ENCODE results near the gene ZC3H7A. TPM values are rescaled to one million over a fixed set of nuclear protein-coding genes. Genes with fewer than 3 reads are reported as not detected.

Gene ZC3H7A
- total and polyA plus RNA-seq, 8 donors = 20.0 to 39.6 (median 30.2) TPM

DNA sequence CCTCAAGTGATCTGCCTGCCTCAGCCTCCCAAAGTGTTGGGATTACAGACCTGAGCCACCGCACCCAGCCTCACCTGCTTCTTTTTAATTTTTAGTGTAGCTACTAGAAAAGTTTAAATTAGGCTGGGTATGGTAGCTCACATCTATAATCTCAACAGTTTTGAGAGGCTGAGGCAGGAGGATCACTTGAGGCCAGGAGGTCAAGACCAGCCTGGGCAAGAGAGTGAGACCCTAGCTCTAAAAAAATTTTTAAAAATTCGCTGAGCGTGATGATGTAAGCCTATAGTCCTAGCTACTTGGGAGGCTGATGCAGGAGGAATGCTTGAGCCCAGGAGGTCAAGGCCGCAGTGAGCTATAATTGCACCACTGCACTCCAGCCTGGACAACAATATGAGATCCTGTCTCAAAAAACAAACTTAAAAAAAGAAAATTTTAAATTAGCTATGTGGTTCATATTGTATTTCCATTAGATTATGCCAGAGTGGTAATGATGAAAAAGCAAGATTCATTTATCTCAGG lies 89.3 kb downstream of the ZC3H7A start:
- Histone ChIP-seq H3K9me3 (no peaks in the 10 kb centered on the region), H3K27ac (no peak overlapping the region), H3K36me3 (no peaks in the 10 kb centered on the region), H3K4me3 (no peak overlapping the region), H3K27me3 (no peaks in the 10 kb centered on the region), H3K4me1 (peaks cover 25 to 31% (median 28%) of the 10 kb centered on the region in 3 donors)
- 95 to 96% methylated on average over 4 of the region's 4 CpGs for WGBS, 2 donors
- intact Hi-C loops (cut with DNase I) = no loop called here
- ATAC-seq (no peak), FAIRE-seq (no peak), DNase-seq (no peak)
- TF ChIP-seq, protein P1, sequence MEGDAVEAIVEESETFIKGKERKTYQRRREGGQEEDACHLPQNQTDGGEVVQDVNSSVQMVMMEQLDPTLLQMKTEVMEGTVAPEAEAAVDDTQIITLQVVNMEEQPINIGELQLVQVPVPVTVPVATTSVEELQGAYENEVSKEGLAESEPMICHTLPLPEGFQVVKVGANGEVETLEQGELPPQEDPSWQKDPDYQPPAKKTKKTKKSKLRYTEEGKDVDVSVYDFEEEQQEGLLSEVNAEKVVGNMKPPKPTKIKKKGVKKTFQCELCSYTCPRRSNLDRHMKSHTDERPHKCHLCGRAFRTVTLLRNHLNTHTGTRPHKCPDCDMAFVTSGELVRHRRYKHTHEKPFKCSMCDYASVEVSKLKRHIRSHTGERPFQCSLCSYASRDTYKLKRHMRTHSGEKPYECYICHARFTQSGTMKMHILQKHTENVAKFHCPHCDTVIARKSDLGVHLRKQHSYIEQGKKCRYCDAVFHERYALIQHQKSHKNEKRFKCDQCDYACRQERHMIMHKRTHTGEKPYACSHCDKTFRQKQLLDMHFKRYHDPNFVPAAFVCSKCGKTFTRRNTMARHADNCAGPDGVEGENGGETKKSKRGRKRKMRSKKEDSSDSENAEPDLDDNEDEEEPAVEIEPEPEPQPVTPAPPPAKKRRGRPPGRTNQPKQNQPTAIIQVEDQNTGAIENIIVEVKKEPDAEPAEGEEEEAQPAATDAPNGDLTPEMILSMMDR (IDR thresholded peaks at IDR 0.05) = no peak

DNA sequence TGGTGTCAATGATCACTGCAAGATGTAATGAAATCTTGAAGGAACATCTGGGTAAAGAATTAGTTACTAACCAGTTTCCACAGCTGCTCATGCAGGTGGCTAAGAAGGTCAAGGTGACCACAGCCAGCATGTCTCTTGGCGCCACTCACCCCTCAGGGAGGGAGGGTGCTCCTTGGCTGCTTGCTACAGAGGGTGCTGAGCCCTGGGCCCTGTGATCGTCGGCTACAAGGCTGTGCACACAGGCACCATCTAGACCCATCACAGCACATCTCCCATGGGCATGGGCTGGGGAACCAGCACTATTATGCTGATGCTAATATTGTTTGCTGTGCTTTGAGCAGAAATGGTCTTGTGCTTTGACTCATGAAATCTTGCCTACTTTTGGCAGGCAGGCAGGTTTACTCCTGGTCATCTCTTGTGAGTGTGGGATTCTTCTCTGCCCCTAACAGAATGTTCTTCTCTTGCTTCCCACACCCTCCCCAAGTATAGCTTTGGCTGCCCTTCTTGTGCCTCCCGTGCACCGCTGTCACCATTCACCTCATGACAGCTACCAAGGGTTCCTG lies 90.8 kb downstream of the ZC3H7A start:
- TF ChIP-seq, protein P1 (IDR thresholded peaks at IDR 0.05) = no peak
- ATAC-seq (peak; percentile 70 to 87 (median 77)), FAIRE-seq (no peak), DNase-seq (peak in 2 of 6 donors; percentile 45 to 48)
- Histone ChIP-seq H3K27me3 (no peaks in the 10 kb centered on the region), H3K9me3 (no peaks in the 10 kb centered on the region), H3K36me3 (no peaks in the 10 kb centered on the region), H3K27ac (no peak overlapping the region), H3K4me1 (peaks cover 15 to 25% (median 17%) of the 10 kb centered on the region in 3 donors), H3K4me3 (no peak overlapping the region)
- WGBS, 2 donors = 49 to 60% methylated on average over 5 of the region's 5 CpGs
- intact Hi-C loops (cut with DNase I) = no loop called here

DNA sequence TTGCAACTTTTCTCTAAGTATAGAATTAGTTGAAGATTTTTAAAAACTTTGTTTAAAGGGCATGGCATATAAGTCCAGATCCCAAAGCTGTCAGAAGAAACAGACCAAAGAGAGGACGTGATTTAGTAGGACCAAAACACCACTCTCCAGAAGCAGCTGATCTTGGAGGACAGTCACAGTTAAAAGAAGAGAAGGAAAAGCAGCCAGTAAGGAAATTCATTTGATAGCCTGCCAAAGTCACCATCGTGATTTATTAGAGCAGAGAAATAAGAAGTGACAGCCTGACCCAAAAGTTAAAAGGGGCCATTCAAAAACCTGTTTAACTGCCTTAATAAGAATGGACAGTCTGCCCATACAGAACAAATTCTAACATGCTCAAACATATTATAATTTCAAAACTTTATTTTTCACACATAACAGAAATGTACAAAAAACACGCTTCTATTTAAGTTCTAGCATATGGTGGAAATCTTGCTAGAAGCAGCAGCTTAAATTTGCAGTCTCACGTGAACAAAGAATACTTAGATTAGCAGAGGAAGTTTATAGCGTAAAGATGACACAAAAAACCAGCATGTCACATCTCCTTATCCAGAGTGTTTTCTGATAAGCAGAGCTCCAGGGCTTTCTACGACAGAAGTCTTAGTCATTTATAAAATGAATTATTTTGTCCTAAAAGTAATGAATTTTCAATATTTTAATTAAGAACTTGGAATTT lies 91.6 kb downstream of the ZC3H7A start:
- FAIRE-seq (no peak), DNase-seq (no peak), ATAC-seq (no peak)
- TF ChIP-seq, protein P1 (IDR thresholded peaks at IDR 0.05) = no peak
- Histone ChIP-seq H3K4me3 (no peak overlapping the region), H3K27ac (no peak overlapping the region), H3K9me3 (no peaks in the 10 kb centered on the region), H3K27me3 (no peaks in the 10 kb centered on the region), H3K36me3 (no peaks in the 10 kb centered on the region), H3K4me1 (peaks cover 13 to 20% (median 17%) of the 10 kb centered on the region in 3 donors)
- intact Hi-C loops (cut with DNase I) = no loop called here
- 53 to 55% methylated on average over 6 of the region's 6 CpGs for WGBS, 2 donors

Other genes with a start within 250 kb of the ZC3H7A start
- 10 to 100 TPM; 26.9 to 85.3 (median 32.3) TPM for gene LITAF, start 210.3 kb downstream of the ZC3H7A start, total RNA-seq
- 10 to 100 TPM; 17.6 to 37.3 TPM for gene LITAF, start 210.3 kb downstream of the ZC3H7A start, polyA plus RNA-seq
- 10 to 100 TPM in 1 of 6 donors, 1 to 10 TPM in 5; 3.9 to 10.6 (median 4.5) TPM for gene SNN, start 128.8 kb downstream of the ZC3H7A start, total RNA-seq
- gene SNN, start 128.8 kb downstream of the ZC3H7A start, polyA plus RNA-seq = 1 to 10 TPM; 4.0 to 4.6 TPM
- gene TXNDC11, start 54.4 kb downstream of the ZC3H7A start, total RNA-seq = 10 to 100 TPM; 28.1 to 38.9 (median 35.9) TPM
- 10 to 100 TPM; 54.7 to 80.8 TPM for gene TXNDC11, start 54.4 kb downstream of the ZC3H7A start, polyA plus RNA-seq
- gene RSL1D1, start 54.3 kb upstream of the ZC3H7A start, total RNA-seq = 100 to 1,000 TPM in 2 of 6 donors, 10 to 100 TPM in 4; 73.4 to 148 (median 87.1) TPM
- 10 to 100 TPM; 32.4 to 61.1 TPM for gene RSL1D1, start 54.3 kb upstream of the ZC3H7A start, polyA plus RNA-seq
- 10 to 100 TPM; 41.7 to 65.4 (median 55.3) TPM for gene GSPT1, start 118.7 kb upstream of the ZC3H7A start, total RNA-seq
- gene GSPT1, start 118.7 kb upstream of the ZC3H7A start, polyA plus RNA-seq = 10 to 100 TPM; 11.0 to 25.0 TPM
- gene NPIPB2, start 144.8 kb upstream of the ZC3H7A start, total RNA-seq = 1 to 10 TPM in 5 of 6 donors, under 1 TPM in 1; 0.92 to 5.0 (median 4.1) TPM
- 1 to 10 TPM; 6.6 to 10.0 TPM for gene NPIPB2, start 144.8 kb upstream of the ZC3H7A start, polyA plus RNA-seq
- 1 to 10 TPM in 1 of 6 donors, under 1 TPM in 1, not detected in 4; 0.32 to 1.7 TPM for gene TNFRSF17, start 168.0 kb upstream of the ZC3H7A start, total RNA-seq
- not detected for gene TNFRSF17, start 168.0 kb upstream of the ZC3H7A start, polyA plus RNA-seq
- gene SNX29, start 179.5 kb upstream of the ZC3H7A start, total RNA-seq = 10 to 100 TPM in 5 of 6 donors, 1 to 10 TPM in 1; 8.0 to 17.0 (median 11.3) TPM
- 1 to 10 TPM; 3.8 to 3.9 TPM for gene SNX29, start 179.5 kb upstream of the ZC3H7A start, polyA plus RNA-seq

Measured in pancreas (tissue), 10 donors.